ENCODE data around the gene PAPOLB. TPM values are rescaled to one million over a fixed set of nuclear protein-coding genes. Genes with fewer than 3 reads are reported as not detected.

The PAPOLB gene
- total and polyA plus RNA-seq, 10 of the 15 experiments (the other 5 are each of a cell fraction or from before 2014, with no cell fraction given), result 0.01 TPM; not detected in 9

DNA sequence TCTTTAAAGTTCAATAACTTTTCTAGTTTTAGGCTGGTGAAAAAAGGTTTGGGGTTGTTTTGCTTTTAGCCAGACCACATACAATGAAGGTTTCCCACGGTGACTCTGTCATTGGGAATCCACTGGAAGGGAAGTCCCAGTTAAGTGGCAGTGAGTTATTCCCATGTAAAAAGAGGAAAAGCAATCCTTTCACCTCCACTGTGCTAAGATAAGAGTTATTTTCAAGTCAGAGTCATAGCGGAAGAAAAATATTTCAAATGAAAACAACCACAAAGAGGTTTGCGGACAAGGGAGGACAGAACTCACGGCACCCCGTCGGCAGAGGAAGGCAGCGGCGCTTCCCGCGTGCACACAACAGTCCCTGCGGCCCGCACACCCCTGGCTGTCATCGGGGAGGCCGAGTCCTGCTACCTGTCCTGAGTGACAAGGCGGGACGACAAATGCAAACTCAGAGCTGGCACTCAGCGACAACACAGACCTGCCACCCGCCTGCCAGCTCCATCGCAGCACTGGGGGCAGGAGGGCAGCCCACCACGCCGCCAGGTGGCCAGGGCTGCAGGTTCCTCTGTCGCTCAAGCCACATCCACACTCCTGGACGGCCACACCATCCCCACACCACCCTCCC is 9.3 kb upstream of the PAPOLB start:
- BruUV-seq (replicated peaks), result no TSS peak
- WGBS (ENCODE audit: insufficient coverage, insufficient replicate concordance, low lambda C conversion rate, missing lambda C conversion rate), result 39% methylated on average over 23 of the region's 23 CpGs
- no peak overlapping the region for H3K9ac ChIP-seq (ENCODE audit: control insufficient read depth, insufficient read depth, low read length)
- H4K20me1 ChIP-seq (ENCODE audit: control insufficient read depth, insufficient read depth), result no peaks in the 10 kb centered on the region
- TF ChIP-seq SIN3A (IDR thresholded peaks at IDR 0.05; ENCODE audit: low read depth, low read length) (no peak), TARDBP (IDR thresholded peaks at IDR 0.05; ENCODE audit: borderline replicate concordance) (no peak), ZSCAN29 (IDR thresholded peaks at IDR 0.05) (no peak), CBX3 (IDR thresholded peaks at IDR 0.05; ENCODE audit: borderline replicate concordance, low read depth) (no peak), NFIC (IDR thresholded peaks at IDR 0.05; ENCODE audit: low read depth, low read length) (no peak), ZZZ3 (IDR thresholded peaks at IDR 0.05; ENCODE audit: control insufficient read depth, insufficient read length, low read depth) (no peak), EZH2 (IDR thresholded peaks at IDR 0.05; ENCODE audit: borderline replicate concordance, control insufficient read depth, low read depth, low read length) (no peak), NR2C2 (IDR thresholded peaks at IDR 0.05; ENCODE audit: borderline replicate concordance, control insufficient read depth, insufficient read length, low read depth) (no peak)
- TF ChIP-seq, protein P1, sequence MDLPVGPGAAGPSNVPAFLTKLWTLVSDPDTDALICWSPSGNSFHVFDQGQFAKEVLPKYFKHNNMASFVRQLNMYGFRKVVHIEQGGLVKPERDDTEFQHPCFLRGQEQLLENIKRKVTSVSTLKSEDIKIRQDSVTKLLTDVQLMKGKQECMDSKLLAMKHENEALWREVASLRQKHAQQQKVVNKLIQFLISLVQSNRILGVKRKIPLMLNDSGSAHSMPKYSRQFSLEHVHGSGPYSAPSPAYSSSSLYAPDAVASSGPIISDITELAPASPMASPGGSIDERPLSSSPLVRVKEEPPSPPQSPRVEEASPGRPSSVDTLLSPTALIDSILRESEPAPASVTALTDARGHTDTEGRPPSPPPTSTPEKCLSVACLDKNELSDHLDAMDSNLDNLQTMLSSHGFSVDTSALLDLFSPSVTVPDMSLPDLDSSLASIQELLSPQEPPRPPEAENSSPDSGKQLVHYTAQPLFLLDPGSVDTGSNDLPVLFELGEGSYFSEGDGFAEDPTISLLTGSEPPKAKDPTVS (IDR thresholded peaks at IDR 0.05; ENCODE audit: low read depth, low read length), result no peak
- TF ChIP-seq, protein P2, sequence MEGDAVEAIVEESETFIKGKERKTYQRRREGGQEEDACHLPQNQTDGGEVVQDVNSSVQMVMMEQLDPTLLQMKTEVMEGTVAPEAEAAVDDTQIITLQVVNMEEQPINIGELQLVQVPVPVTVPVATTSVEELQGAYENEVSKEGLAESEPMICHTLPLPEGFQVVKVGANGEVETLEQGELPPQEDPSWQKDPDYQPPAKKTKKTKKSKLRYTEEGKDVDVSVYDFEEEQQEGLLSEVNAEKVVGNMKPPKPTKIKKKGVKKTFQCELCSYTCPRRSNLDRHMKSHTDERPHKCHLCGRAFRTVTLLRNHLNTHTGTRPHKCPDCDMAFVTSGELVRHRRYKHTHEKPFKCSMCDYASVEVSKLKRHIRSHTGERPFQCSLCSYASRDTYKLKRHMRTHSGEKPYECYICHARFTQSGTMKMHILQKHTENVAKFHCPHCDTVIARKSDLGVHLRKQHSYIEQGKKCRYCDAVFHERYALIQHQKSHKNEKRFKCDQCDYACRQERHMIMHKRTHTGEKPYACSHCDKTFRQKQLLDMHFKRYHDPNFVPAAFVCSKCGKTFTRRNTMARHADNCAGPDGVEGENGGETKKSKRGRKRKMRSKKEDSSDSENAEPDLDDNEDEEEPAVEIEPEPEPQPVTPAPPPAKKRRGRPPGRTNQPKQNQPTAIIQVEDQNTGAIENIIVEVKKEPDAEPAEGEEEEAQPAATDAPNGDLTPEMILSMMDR (IDR thresholded peaks at IDR 0.05 in 2 of 3, conservative IDR thresholded peaks at IDR 0.05 in 1 of 3; ENCODE audit: control insufficient read depth in 2 of 3, extremely low read depth in 1 of 3, insufficient read depth in 1 of 3, low read depth in 3 of 3, low read length in 3 of 3), result no peak
- TF ChIP-seq, protein P3, sequence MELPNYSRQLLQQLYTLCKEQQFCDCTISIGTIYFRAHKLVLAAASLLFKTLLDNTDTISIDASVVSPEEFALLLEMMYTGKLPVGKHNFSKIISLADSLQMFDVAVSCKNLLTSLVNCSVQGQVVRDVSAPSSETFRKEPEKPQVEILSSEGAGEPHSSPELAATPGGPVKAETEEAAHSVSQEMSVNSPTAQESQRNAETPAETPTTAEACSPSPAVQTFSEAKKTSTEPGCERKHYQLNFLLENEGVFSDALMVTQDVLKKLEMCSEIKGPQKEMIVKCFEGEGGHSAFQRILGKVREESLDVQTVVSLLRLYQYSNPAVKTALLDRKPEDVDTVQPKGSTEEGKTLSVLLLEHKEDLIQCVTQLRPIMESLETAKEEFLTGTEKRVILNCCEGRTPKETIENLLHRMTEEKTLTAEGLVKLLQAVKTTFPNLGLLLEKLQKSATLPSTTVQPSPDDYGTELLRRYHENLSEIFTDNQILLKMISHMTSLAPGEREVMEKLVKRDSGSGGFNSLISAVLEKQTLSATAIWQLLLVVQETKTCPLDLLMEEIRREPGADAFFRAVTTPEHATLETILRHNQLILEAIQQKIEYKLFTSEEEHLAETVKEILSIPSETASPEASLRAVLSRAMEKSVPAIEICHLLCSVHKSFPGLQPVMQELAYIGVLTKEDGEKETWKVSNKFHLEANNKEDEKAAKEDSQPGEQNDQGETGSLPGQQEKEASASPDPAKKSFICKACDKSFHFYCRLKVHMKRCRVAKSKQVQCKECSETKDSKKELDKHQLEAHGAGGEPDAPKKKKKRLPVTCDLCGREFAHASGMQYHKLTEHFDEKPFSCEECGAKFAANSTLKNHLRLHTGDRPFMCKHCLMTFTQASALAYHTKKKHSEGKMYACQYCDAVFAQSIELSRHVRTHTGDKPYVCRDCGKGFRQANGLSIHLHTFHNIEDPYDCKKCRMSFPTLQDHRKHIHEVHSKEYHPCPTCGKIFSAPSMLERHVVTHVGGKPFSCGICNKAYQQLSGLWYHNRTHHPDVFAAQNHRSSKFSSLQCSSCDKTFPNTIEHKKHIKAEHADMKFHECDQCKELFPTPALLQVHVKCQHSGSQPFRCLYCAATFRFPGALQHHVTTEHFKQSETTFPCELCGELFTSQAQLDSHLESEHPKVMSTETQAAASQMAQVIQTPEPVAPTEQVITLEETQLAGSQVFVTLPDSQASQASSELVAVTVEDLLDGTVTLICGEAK (IDR thresholded peaks at IDR 0.05; ENCODE audit: borderline replicate concordance), result no peak
- H3K36me3 ChIP-seq (ENCODE audit: control insufficient read depth in 2 of 2, insufficient read depth in 2 of 2, low read length in 1 of 2), result no peaks in the 10 kb centered on the region
- H3K4me1 ChIP-seq (ENCODE audit: control insufficient read depth, insufficient read depth, low read length), result no peaks in the 10 kb centered on the region
- ChIA-PET POLR2A (no interaction called here), CTCF (no interaction called here), RAD21 (ENCODE audit: unreplicated experiment) (no interaction called here), SMC1A (ENCODE audit: uncharacterized antibody, unreplicated experiment) (no interaction called here)
- DNase-seq (ENCODE audit: low read depth, low spot score) (no peak), ATAC-seq (no peak), FAIRE-seq (no peak)
- no peaks in the 10 kb centered on the region for H3K79me2 ChIP-seq (ENCODE audit: control insufficient read depth, insufficient read depth, low read length)
- H3K9me3 ChIP-seq (replicated peaks; ENCODE audit: control insufficient read depth, insufficient read depth, low read length), result no peaks in the 10 kb centered on the region
- H2AFZ ChIP-seq (ENCODE audit: control insufficient read depth, low read depth, low read length), result no peak overlapping the region
- H3K4me2 ChIP-seq (ENCODE audit: control insufficient read depth, insufficient read depth), result no peak overlapping the region
- intact Hi-C loops (cut with micrococcal nuclease; ENCODE audit: unreplicated experiment), result no loop called here
- H3K4me3 ChIP-seq, result no peak overlapping the region
- H3K27me3 ChIP-seq (replicated peaks in 1 of 2; ENCODE audit: control insufficient read depth in 2 of 2, insufficient read depth in 2 of 2, low read length in 1 of 2), result no peaks in the 10 kb centered on the region; a peak in 1 of 4 replicates
- in situ Hi-C loops (cut with MboI), result no loop called here
- no peak overlapping the region for H3K27ac ChIP-seq (ENCODE audit: control insufficient read depth, insufficient read depth)

All from GM12878 (cell line).